Ishikawa (cell line): ENCODE results near the gene KRT85.

Experiments
- CEBPB ChIP-seq: IDR thresholded peaks from 2 replicates; pipeline ENCODE4 v1.6.1; 2012
- CREB1 ChIP-seq: IDR thresholded peaks from 2 replicates; pipeline ENCODE4 v1.6.1; 2012; ENCODE audit warnings: low read depth
- EGR1 ChIP-seq: IDR thresholded peaks from 2 replicates; pipeline ENCODE4 v1.6.1; 2012
- EP300 ChIP-seq: IDR thresholded peaks from 2 replicates; pipeline ENCODE4 v1.6.1; 2012; ENCODE audit warnings: borderline replicate concordance
- FOXM1 ChIP-seq: IDR thresholded peaks from 2 replicates; pipeline ENCODE4 v1.6.1; 2012; ENCODE audit warnings: low read depth, borderline replicate concordance
- NFIC ChIP-seq: IDR thresholded peaks from 2 replicates; pipeline ENCODE4 v1.6.1; 2012
- RAD21 ChIP-seq: IDR thresholded peaks from 2 replicates; pipeline ENCODE4 v1.6.1; 2012; ENCODE audit warnings: low read depth
- TEAD4 ChIP-seq: IDR thresholded peaks from 2 replicates; pipeline ENCODE4 v1.6.1; 2012
- YY1 ChIP-seq: IDR thresholded peaks from 2 replicates; pipeline ENCODE4 v1.6.1; 2012; ENCODE audit warnings: low read depth
- ZBTB7A ChIP-seq: IDR thresholded peaks from 2 replicates; pipeline ENCODE4 v1.6.1; 2012; ENCODE audit warnings: low read depth
- TF ChIP-seq, protein P1 (sequence below): IDR thresholded peaks from 2 replicates; pipeline ENCODE4 v1.6.1; 2012
- TF ChIP-seq, protein P2 (sequence below): IDR thresholded peaks from 2 replicates; pipeline ENCODE4 v1.6.1; 2012; ENCODE audit warnings: low read depth, mild to moderate bottlenecking
- TF ChIP-seq, protein P3 (sequence below): IDR thresholded peaks from 2 replicates; pipeline ENCODE4 v1.6.1; 2012

DNA sequence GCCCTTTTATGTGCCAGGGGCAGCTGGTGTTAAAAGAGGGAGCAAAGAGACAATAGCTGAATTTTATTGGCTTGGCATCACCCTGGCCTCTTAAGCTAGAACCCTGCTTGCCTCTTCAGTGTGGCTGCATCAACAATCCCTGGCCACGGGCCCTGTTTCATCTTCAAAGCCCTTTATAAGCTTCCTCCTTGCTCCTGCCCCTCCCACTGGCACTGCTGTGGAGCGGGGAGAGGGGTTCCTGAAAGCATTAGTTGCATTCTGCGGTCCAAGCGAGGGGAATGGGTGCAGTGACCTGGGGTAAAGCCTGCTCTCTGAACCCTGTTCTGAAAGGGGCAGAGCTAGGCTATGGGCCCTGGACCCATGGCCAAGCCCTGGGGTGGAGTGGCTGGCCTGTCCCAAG lies 45.9 kb downstream of the KRT85 start:
- TF ChIP-seq CREB1, result no peak
- TF ChIP-seq CEBPB, result no peak
- TF ChIP-seq, protein P1, sequence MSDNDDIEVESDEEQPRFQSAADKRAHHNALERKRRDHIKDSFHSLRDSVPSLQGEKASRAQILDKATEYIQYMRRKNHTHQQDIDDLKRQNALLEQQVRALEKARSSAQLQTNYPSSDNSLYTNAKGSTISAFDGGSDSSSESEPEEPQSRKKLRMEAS, result no peak
- no peak for TF ChIP-seq FOXM1
- TF ChIP-seq, protein P2, sequence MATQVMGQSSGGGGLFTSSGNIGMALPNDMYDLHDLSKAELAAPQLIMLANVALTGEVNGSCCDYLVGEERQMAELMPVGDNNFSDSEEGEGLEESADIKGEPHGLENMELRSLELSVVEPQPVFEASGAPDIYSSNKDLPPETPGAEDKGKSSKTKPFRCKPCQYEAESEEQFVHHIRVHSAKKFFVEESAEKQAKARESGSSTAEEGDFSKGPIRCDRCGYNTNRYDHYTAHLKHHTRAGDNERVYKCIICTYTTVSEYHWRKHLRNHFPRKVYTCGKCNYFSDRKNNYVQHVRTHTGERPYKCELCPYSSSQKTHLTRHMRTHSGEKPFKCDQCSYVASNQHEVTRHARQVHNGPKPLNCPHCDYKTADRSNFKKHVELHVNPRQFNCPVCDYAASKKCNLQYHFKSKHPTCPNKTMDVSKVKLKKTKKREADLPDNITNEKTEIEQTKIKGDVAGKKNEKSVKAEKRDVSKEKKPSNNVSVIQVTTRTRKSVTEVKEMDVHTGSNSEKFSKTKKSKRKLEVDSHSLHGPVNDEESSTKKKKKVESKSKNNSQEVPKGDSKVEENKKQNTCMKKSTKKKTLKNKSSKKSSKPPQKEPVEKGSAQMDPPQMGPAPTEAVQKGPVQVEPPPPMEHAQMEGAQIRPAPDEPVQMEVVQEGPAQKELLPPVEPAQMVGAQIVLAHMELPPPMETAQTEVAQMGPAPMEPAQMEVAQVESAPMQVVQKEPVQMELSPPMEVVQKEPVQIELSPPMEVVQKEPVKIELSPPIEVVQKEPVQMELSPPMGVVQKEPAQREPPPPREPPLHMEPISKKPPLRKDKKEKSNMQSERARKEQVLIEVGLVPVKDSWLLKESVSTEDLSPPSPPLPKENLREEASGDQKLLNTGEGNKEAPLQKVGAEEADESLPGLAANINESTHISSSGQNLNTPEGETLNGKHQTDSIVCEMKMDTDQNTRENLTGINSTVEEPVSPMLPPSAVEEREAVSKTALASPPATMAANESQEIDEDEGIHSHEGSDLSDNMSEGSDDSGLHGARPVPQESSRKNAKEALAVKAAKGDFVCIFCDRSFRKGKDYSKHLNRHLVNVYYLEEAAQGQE, result no peak
- no peak for TF ChIP-seq TEAD4
- no peak for TF ChIP-seq YY1
- TF ChIP-seq RAD21, result no peak
- no peak for TF ChIP-seq EP300
- TF ChIP-seq, protein P3, sequence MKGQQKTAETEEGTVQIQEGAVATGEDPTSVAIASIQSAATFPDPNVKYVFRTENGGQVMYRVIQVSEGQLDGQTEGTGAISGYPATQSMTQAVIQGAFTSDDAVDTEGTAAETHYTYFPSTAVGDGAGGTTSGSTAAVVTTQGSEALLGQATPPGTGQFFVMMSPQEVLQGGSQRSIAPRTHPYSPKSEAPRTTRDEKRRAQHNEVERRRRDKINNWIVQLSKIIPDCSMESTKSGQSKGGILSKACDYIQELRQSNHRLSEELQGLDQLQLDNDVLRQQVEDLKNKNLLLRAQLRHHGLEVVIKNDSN, result no peak
- TF ChIP-seq ZBTB7A, result no peak
- TF ChIP-seq EGR1, result no peak
- TF ChIP-seq NFIC, result no peak
